HepG2 (cell line): ENCODE measurements around the gene SH3BGRL2. TPM values are rescaled to one million over a fixed set of nuclear protein-coding genes. Genes with fewer than 3 reads are reported as not detected.
A peak's percentile ranks its signal among the peaks of the same experiment; 100 is the strongest.

ENCODE experiments used
- ASH2L ChIP-seq: fragments of 300-600, 200-600 bp; sonication (generic); IDR thresholded peaks from 2 replicates; pipeline ENCODE4 v1.7.0; 2017; ENCODE audit warnings: low read depth, mild to moderate bottlenecking, moderate library complexity, mixed read lengths, low read length; ENCODE audit not compliant: insufficient read length
- CREM ChIP-seq, 2 experiments: sonication (generic) in 1 of 2; formaldehyde crosslinking in 1 of 2; IDR thresholded peaks; 2 replicates each; pipeline versions ENCODE4 v1.4.0 to v1.6.1; 2016 to 2020; ENCODE audit warnings: antibody characterized with exemption in 1 of 2, mild to moderate bottlenecking in 1 of 2, missing genetic modification reagents in 1 of 2
- DMAP1 ChIP-seq: IDR thresholded peaks from 2 replicates; pipeline ENCODE4 v1.6.1; 2016
- GATAD2A ChIP-seq: IDR thresholded peaks from 2 replicates; pipeline ENCODE4 v1.6.1; 2016
- HBP1 ChIP-seq: IDR thresholded peaks from 2 replicates; pipeline ENCODE4 v1.6.1; 2016; ENCODE audit warnings: low read depth, control low read depth
- HIVEP1 ChIP-seq: sonication (generic); formaldehyde crosslinking; IDR thresholded peaks from 2 replicates; pipeline ENCODE4 v1.4.0; 2020; ENCODE audit warnings: mild to moderate bottlenecking, missing genetic modification reagents
- KLF16 ChIP-seq, 2 experiments: sonication (generic) in 1 of 2; formaldehyde crosslinking in 1 of 2; IDR thresholded peaks; 2 replicates each; pipeline versions ENCODE4 v1.6.1 to v1.8.0; 2016 to 2023; ENCODE audit warnings: missing genetic modification reagents in 2 of 2, missing compliant biosample characterization in 1 of 2
- KLF6 ChIP-seq: IDR thresholded peaks from 2 replicates; pipeline ENCODE4 v1.8.0; 2016; ENCODE audit warnings: missing biosample characterization, missing genetic modification reagents
- LCORL ChIP-seq, 2 experiments: fragments of 450-650 bp in 1 of 2; sonication (generic) in 1 of 2; formaldehyde crosslinking in 1 of 2; IDR thresholded peaks; 2 replicates each; pipeline versions ENCODE4 v1.5.0 to v1.6.1; 2017 to 2020; ENCODE audit warnings: antibody characterized with exemption in 1 of 2, missing genetic modification reagents in 1 of 2
- MEIS1 ChIP-seq: sonication (generic); formaldehyde crosslinking; IDR thresholded peaks from 2 replicates; pipeline ENCODE4 v1.9.0; 2021; ENCODE audit warnings: mild to moderate bottlenecking, missing genetic modification reagents, moderate library complexity, borderline replicate concordance
- NRL ChIP-seq: sonication (generic); formaldehyde crosslinking; IDR thresholded peaks from 2 replicates; pipeline ENCODE4 v1.5.0; 2020; ENCODE audit warnings: missing genetic modification reagents, mild to moderate bottlenecking, moderate library complexity, borderline replicate concordance
- RFXANK ChIP-seq: IDR thresholded peaks from 2 replicates; pipeline ENCODE4 v1.6.1; 2016
- RORA ChIP-seq: sonication (generic); formaldehyde crosslinking; IDR thresholded peaks from 2 replicates; pipeline ENCODE4 v1.5.0; 2020; ENCODE audit warnings: mild to moderate bottlenecking, missing genetic modification reagents, moderate library complexity
- ZMYM3 ChIP-seq: sonication (generic); formaldehyde crosslinking; IDR thresholded peaks from 2 replicates; pipeline ENCODE4 v1.5.1; 2020; ENCODE audit warnings: mild to moderate bottlenecking, missing genetic modification reagents
- ZNF138 ChIP-seq: sonication (generic); formaldehyde crosslinking; IDR thresholded peaks from 2 replicates; pipeline ENCODE4 v1.5.0; 2020; ENCODE audit warnings: mild to moderate bottlenecking, low read depth, missing genetic modification reagents
- ZNF230 ChIP-seq: sonication (generic); formaldehyde crosslinking; IDR thresholded peaks from 2 replicates; pipeline ENCODE4 v1.4.0; 2020; ENCODE audit warnings: mild to moderate bottlenecking, missing genetic modification reagents
- ZNF350 ChIP-seq: sonication (generic); formaldehyde crosslinking; IDR thresholded peaks from 2 replicates; pipeline ENCODE4 v1.4.0; 2020; ENCODE audit warnings: mild to moderate bottlenecking, low read depth, missing genetic modification reagents, borderline replicate concordance
- ZNF770 ChIP-seq: sonication (generic); formaldehyde crosslinking; IDR thresholded peaks from 2 replicates; pipeline ENCODE4 v1.5.0; 2020; ENCODE audit warnings: mild to moderate bottlenecking, missing genetic modification reagents
- polyA plus RNA-seq, 8 experiments: library from polyadenylated mRNA; depleted of rRNA in 3 of 8; stranded (reverse) in 7 of 8; unstranded in 1 of 8; fragments of >200 nt; fragmentation: Illumina TruSeq in 4 of 8; extraction: Trizol in 4 of 8; gene quantifications; 2 replicates each; pipeline versions ENCODE4 v1.2.1 to v1.2.3, GENCODE V29; 2011 to 2016; ENCODE audit warnings: low read depth in 4 of 8, missing spikeins in 1 of 8, mixed read lengths in 1 of 8; ENCODE audit not compliant: insufficient read depth in 1 of 8
- total RNA-seq, 5 experiments: library from RNA; depleted of rRNA; stranded (reverse); fragments of >200 nt; fragmentation: Illumina TruSeq; extraction: Trizol; gene quantifications; 2 replicates each; pipeline ENCODE4 v1.2.3, GENCODE V29; 2016; ENCODE audit warnings: low read depth in 1 of 5
- TF ChIP-seq, protein P1 (sequence below): sonication (generic); formaldehyde crosslinking; IDR thresholded peaks from 2 replicates; pipeline ENCODE4 v1.4.0; 2020; ENCODE audit warnings: mild to moderate bottlenecking, missing genetic modification reagents
- TF ChIP-seq, protein P2 (sequence below): sonication (generic); formaldehyde crosslinking; IDR thresholded peaks from 2 replicates; pipeline ENCODE4 v1.8.1; 2022; ENCODE audit warnings: mild to moderate bottlenecking, missing genetic modification reagents
- TF ChIP-seq, protein P3 (sequence below): sonication (generic); formaldehyde crosslinking; IDR thresholded peaks from 2 replicates; pipeline ENCODE4 v1.8.0; 2022; ENCODE audit warnings: missing genetic modification reagents, mild to moderate bottlenecking, inconsistent platforms, borderline replicate concordance

SH3BGRL2 gene
- total and polyA plus RNA-seq, 2 of the 13 experiments (the other 11 are each of a cell fraction or from before 2014, with no cell fraction given): 10.9 to 28.8 TPM

- TF ChIP-seq, protein P1, sequence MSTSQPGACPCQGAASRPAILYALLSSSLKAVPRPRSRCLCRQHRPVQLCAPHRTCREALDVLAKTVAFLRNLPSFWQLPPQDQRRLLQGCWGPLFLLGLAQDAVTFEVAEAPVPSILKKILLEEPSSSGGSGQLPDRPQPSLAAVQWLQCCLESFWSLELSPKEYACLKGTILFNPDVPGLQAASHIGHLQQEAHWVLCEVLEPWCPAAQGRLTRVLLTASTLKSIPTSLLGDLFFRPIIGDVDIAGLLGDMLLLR (CRISPR knock-in tag): no peak
- TF ChIP-seq, protein P2, sequence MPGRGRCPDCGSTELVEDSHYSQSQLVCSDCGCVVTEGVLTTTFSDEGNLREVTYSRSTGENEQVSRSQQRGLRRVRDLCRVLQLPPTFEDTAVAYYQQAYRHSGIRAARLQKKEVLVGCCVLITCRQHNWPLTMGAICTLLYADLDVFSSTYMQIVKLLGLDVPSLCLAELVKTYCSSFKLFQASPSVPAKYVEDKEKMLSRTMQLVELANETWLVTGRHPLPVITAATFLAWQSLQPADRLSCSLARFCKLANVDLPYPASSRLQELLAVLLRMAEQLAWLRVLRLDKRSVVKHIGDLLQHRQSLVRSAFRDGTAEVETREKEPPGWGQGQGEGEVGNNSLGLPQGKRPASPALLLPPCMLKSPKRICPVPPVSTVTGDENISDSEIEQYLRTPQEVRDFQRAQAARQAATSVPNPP: no peak
- peak; percentile 71; the same call in 1 of the 2 replicates for TF ChIP-seq HIVEP1 (CRISPR knock-in tag)
- TF ChIP-seq CREM (IDR thresholded peaks at IDR 0.05): 0 out of 2 replicates have a peak, but pooled peaks have one; percentile 40
- TF ChIP-seq CREM (CRISPR knock-in tag; IDR thresholded peaks at IDR 0.05): no peak
- peak; percentile 70 for TF ChIP-seq GATAD2A (CRISPR knock-in tag)
- 0 out of 2 replicates have a peak, but pooled peaks have one; percentile 43 for TF ChIP-seq MEIS1 (CRISPR knock-in tag)
- TF ChIP-seq KLF6: no peak; the same call in 1 of the 2 replicates
- peak; percentile 60 for TF ChIP-seq ZNF230 (CRISPR knock-in tag)
- peak; percentile 55; the same call in 1 of the 2 replicates for TF ChIP-seq DMAP1 (CRISPR knock-in tag)
- peak; percentile 47 for TF ChIP-seq ZMYM3 (CRISPR knock-in tag)
- TF ChIP-seq KLF16 (CRISPR knock-in tag; IDR thresholded peaks at IDR 0.05): peak in 1 of 2 experiments; percentile 40; a peak in 1 of 4 replicates
- no peak for TF ChIP-seq HBP1 (CRISPR knock-in tag)
- no peak for TF ChIP-seq ZNF138 (CRISPR knock-in tag)
- peak; percentile 77 for TF ChIP-seq ZNF350 (CRISPR knock-in tag)
- TF ChIP-seq, protein P3, sequence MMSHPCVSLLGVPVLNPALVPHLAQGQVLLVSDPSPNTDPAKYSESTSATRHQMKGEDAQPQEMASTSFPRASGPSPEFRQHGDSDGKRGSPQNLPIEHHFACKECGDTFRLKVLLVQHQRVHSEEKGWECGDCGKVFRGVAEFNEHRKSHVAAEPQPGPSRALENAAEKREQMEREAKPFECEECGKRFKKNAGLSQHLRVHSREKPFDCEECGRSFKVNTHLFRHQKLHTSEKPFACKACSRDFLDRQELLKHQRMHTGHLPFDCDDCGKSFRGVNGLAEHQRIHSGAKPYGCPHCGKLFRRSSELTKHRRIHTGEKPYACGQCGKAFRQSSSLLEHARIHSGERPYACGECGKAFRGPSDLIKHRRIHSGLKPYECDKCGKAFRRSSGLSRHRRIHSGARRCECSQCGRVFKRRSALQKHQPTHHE (CRISPR knock-in tag): peak; percentile 38; the same call in 1 of the 2 replicates
- TF ChIP-seq LCORL (IDR thresholded peaks at IDR 0.05): no peak
- TF ChIP-seq LCORL (CRISPR knock-in tag; IDR thresholded peaks at IDR 0.05): no peak
- TF ChIP-seq ASH2L: peak; percentile 84
- TF ChIP-seq RFXANK (CRISPR knock-in tag): no peak
- peak; percentile 80 for TF ChIP-seq NRL (CRISPR knock-in tag)
- no peak for TF ChIP-seq RORA (CRISPR knock-in tag)
- peak; percentile 39; the same call in 1 of the 2 replicates for TF ChIP-seq ZNF770 (CRISPR knock-in tag)
Observed at GRCh38 chr6:79630883-79631692, at the start of gene SH3BGRL2 (continued).
